ENCODE measurements around the gene DMRTA1.
"Not testable (repeated sequence)": the region's sequence is repeated elsewhere in the genome, so short reads cannot be mapped to it uniquely, and the experiment has no call there.

Gene DMRTA1, protein sequence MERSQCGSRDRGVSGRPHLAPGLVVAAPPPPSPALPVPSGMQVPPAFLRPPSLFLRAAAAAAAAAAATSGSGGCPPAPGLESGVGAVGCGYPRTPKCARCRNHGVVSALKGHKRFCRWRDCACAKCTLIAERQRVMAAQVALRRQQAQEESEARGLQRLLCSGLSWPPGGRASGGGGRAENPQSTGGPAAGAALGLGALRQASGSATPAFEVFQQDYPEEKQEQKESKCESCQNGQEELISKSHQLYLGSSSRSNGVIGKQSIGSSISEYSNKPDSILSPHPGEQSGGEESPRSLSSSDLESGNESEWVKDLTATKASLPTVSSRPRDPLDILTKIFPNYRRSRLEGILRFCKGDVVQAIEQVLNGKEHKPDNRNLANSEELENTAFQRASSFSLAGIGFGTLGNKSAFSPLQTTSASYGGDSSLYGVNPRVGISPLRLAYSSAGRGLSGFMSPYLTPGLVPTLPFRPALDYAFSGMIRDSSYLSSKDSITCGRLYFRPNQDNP

DNA sequence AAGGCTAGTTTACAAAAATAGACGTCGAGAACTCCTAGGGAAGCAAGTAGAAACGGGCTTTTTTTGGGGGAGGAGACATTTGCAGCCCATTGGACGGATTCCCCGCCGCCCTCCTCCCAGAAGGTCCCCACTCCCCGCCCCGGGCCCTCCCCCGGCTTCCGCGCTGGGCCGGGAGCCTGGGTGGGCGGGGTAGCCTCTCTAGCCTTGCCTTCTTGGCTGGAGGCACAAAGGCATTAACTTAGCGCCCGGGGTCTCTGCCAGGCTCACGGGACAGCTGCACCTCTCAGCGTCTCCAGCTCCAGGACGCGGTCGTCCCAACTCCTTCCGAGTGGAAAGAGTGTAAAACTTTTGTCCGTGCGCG lies at the start of gene DMRTA1:
DMRTA1 (plus strand) TSS at position 236 of the 361 bp plus-strand sequence. CDS start 242 bp downstream, outside the sequence.
- CTCF ChIA-PET = interaction anchor here (0.7 to 1.5 kb wide), 2 partner anchors 23 to 463 kb away, joined by 3 read pairs; no protein-coding TSS in a partner anchor
- Mint-ChIP-seq H3K27ac (no peak within 1 kb of the TSS), H3K36me3 (no peaks in the 10 kb centered on the region), H3K9me3 (peaks cover 1% of the 10 kb centered on the region), H3K4me3 (peak within 1 kb of the TSS; percentile 23), H3K4me1 (peaks cover 4% of the 10 kb centered on the region), H3K27me3 (peaks cover 37% of the 10 kb centered on the region)
- DNase-seq = no peak

DNA sequence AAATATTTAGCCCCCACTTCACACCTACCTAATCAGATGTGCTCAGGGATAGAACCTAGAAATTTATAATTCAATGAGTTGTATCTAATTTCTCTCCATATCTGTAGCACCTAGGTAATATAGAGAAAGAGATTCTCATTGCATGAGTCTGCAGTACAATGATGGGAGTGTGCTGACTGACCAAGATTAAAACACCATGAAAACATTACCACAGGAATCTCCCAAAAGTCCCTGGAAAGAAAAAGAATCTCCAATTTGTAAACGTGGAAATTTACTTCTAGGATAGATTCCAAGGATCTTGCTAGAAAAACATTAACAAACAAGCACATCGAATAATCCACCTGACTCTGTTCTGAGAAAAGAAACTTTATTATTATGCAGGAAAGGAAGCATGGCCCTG lies 45.0 kb upstream of the DMRTA1 start:
- Mint-ChIP-seq H3K27me3 (peaks cover 10% of the 10 kb centered on the region), H3K27ac (no peak overlapping the region), H3K4me3 (no peak overlapping the region), H3K4me1 (no peaks in the 10 kb centered on the region), H3K9me3 (no peaks in the 10 kb centered on the region), H3K36me3 (no peaks in the 10 kb centered on the region)
- CTCF ChIA-PET = no interaction called here
- no peak for DNase-seq

DNA sequence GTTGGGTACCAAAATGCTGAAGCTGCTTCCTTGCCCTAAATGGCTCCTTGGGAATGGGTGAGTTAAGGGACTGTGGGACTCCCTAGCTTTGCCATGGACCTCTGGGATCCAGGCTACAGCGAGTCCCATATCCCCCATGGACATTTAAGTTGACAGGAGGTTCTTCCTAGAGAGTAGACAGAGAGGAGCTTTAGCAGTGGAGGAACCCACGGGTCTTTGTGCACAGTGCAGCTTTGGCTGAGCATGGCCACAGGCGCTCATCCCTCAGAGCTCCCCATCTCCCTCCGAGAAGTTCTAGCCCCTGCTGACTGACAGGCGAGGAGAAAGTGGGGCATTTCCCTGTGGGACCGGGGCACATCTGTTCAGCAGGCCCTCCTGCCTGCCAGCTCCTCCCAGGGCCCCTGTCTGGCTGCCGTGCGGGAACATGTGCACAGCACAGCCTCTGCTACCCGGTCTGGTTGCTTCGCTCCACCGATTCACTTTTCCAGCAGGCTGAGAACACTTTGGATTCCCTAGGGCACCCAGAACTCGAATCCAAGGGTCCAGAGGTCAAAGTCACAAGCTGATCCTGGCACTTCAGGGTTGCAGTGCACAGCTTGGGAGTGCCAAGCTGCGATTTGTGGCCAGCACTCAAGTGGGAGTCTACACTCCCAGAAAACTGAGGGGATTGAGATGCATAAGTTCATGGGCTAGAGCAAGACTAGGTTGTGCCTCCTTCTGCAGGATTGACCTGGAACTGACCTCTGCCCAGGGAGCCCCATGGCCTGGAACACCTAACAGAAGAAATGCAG lies 40.6 kb upstream of the DMRTA1 start:
- Mint-ChIP-seq H3K4me1 (no peaks in the 10 kb centered on the region), H3K9me3 (no peaks in the 10 kb centered on the region), H3K4me3 (no peak overlapping the region), H3K27ac (no peak overlapping the region), H3K36me3 (no peaks in the 10 kb centered on the region), H3K27me3 (peaks cover 8% of the 10 kb centered on the region)
- no peak for DNase-seq
- CTCF ChIA-PET = no interaction called here

DNA sequence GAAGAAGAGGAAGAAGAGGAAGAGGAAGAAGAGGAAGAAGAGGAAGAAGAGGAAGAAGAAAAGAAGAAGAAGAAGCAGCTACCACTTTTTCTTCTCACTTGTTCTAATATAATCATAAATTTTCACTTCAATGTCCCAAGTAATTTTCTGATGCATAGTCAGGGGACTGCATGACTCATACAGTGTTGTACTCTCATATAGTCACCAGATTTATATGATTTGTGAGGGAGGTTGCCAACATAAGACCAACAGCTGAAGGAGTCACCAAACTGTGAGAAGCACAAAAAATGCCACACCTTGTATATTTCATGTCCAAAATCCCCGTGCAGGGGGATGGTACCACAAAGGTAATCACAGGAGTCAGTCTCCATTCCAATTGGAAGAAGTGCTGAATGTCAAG lies 32.7 kb upstream of the DMRTA1 start:
- CTCF ChIA-PET = no interaction called here
- no peaks in the 10 kb centered on the region for H3K4me1 Mint-ChIP-seq

DNA sequence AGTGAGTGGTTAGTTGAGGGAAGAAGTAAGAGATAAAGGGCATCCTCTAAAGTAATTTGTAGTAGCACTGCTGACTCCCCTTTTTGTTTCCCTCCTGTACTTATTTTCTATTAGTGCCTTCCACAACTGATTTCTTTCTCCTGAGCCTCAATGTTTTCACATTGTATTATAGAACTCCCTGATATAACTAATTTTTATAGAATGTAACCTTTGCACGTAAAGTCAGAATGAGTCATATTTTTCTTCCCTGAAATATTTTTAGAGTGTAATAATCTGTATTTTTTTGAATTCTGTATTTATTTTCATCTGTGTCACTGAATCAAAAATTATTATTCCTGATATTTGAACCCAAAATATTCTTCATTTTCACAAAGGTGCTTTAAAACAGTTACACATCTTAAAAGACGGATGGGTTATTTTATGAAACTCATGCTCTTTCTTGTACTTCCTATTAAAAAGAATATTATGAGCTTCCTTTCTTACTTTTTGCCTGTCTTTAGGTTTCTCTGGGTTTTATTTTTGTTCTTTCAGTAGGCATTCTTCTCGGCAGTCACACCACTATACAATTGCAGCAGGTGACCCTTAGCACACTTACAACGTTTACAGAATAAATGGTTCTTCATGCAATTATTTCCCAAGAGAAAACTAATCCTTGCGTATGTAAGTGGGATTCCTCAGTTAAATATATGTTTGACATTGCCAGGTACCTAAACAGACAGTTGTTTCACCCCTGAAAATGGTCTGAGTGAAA lies 30.5 kb upstream of the DMRTA1 start:
- no peak for DNase-seq
- no peak overlapping the region for H3K4me3 Mint-ChIP-seq
- no peak overlapping the region for H3K27ac Mint-ChIP-seq
- H3K4me1 Mint-ChIP-seq = no peaks in the 10 kb centered on the region
- H3K36me3 Mint-ChIP-seq = no peaks in the 10 kb centered on the region
- CTCF ChIA-PET = no interaction called here
- H3K27me3 Mint-ChIP-seq = no peaks in the 10 kb centered on the region
- no peaks in the 10 kb centered on the region for H3K9me3 Mint-ChIP-seq

More for the DNA sequence above, 32.7 kb upstream of the DMRTA1 start:
- no peak overlapping the region for H3K27ac Mint-ChIP-seq
- no peak for DNase-seq
- H3K9me3 Mint-ChIP-seq = no peaks in the 10 kb centered on the region
- no peaks in the 10 kb centered on the region for H3K27me3 Mint-ChIP-seq
- no peaks in the 10 kb centered on the region for H3K36me3 Mint-ChIP-seq
- no peak overlapping the region for H3K4me3 Mint-ChIP-seq

DNA sequence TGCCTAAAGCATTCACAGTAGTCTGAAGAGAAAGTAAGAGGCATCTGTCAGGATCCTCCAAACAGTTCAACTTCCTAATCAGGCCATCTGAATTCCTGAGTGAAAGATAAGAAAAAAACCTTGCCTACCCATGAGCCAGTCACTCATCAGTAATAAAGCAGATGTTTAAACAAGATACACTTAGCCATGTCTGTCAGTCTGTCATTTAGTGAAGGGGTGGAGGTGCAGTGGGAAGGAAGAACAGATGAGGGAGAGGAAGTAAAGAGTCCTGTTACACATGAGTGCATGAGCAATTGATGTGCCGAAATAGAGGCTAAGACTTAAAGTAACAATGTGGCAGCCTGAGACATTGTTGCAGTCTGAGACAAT lies 29.9 kb upstream of the DMRTA1 start:
- no peak for DNase-seq
- Mint-ChIP-seq H3K27ac (no peak overlapping the region), H3K4me1 (no peaks in the 10 kb centered on the region), H3K9me3 (no peaks in the 10 kb centered on the region), H3K4me3 (no peak overlapping the region), H3K27me3 (no peaks in the 10 kb centered on the region), H3K36me3 (no peaks in the 10 kb centered on the region)
- CTCF ChIA-PET = no interaction called here

DNA sequence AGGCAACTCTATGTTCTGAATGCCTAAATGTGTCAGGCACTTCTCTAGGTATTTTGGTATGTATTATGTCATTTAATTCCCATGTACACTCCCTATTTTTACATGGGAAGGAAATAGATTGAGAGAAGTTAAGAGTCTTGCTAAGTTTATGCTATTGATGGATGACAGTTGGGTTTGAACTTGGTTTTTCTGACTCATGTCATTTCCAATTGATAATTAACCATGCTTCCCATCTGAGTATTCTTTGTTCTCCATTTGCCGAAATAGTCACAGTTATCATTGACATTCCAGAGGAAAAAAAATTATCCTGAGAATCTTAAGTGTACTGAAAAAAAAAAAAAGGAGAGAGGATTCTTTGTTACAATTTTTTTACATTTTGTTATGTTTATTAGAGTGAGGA lies 23.1 kb upstream of the DMRTA1 start:
- DNase-seq = no peak
- CTCF ChIA-PET = no interaction called here
- Mint-ChIP-seq H3K4me3 (no peak overlapping the region), H3K36me3 (no peaks in the 10 kb centered on the region), H3K9me3 (no peaks in the 10 kb centered on the region), H3K4me1 (no peaks in the 10 kb centered on the region), H3K27me3 (no peaks in the 10 kb centered on the region), H3K27ac (no peak overlapping the region)

DNA sequence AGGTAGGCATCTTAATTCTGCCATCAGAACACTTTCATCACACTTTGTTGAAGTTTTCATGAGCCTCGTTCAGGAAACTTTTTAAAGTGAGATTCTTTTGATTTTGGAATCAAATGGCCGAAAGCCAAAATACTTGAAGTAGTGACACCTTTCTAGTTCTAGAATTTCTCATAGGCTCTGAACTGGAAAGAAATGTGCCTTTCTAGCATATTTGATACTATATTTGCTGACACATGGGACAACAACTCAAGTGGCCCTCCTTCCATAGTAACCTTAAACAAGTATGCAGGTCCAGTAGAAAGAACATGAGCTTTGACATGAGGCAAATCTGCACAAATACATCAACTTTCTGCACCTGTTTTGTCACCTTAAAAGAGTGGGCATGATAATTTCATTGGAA lies 22.0 kb upstream of the DMRTA1 start:
- Mint-ChIP-seq H3K4me3 (no peak overlapping the region), H3K27me3 (no peaks in the 10 kb centered on the region), H3K36me3 (no peaks in the 10 kb centered on the region), H3K4me1 (no peaks in the 10 kb centered on the region), H3K27ac (no peak overlapping the region), H3K9me3 (no peaks in the 10 kb centered on the region)
- DNase-seq = no peak
- CTCF ChIA-PET = no interaction called here

DNA sequence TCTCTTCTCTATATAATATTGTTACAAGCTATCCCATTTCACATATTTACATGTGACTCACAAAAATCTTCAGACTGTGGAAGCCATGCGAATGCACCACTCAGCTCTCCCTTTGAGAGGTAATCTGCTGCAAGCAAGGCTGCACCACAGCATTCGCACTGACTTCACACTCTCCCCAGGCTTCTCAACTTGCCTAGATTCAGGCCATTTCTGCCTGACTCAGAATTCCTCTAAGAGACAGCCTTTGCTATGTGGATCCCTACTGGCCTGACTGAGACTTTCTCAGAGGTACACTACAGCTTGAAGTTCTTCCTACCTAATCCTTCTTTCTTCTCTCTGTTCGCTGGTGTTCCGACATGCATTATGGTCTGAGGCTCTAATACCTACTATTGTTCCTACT lies 21.1 kb upstream of the DMRTA1 start:
- no peaks in the 10 kb centered on the region for H3K9me3 Mint-ChIP-seq
- H3K27me3 Mint-ChIP-seq = no peaks in the 10 kb centered on the region
- H3K4me1 Mint-ChIP-seq = no peaks in the 10 kb centered on the region
- CTCF ChIA-PET = no interaction called here
- no peak for DNase-seq
- no peaks in the 10 kb centered on the region for H3K36me3 Mint-ChIP-seq
- H3K4me3 Mint-ChIP-seq = no peak overlapping the region
- H3K27ac Mint-ChIP-seq = no peak overlapping the region

DNA sequence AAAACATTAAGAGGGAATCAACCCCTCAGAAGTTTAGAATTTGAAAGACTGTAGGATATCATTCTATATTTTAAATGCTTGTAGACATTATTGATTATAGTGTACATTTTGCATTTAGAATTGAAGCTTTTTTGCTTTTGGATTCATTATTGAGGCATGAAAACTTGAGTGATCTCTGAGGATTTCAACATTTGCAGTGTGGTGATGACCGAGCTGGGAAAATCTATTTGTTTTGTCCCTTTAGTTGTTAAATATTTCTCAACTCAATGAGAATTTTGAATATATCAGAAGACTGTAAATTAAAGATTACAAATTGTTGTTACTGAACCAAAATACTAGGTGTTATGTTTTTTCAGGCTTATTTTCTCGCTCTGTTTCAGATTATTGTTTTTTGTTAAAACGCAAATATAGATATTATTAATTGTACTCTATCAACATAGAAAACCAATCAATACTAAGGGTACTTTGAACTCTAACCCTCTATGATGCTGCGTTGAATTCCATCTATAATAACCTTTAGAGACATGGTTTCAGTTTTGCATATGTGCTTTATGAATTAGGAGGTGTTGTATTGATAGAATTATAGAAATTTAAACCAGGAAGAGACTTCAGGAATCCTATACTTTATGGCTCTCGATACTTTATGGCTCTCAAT lies 19.3 kb upstream of the DMRTA1 start:
- no peak overlapping the region for H3K27ac Mint-ChIP-seq
- H3K36me3 Mint-ChIP-seq = no peaks in the 10 kb centered on the region
- CTCF ChIA-PET = no interaction called here

DNA sequence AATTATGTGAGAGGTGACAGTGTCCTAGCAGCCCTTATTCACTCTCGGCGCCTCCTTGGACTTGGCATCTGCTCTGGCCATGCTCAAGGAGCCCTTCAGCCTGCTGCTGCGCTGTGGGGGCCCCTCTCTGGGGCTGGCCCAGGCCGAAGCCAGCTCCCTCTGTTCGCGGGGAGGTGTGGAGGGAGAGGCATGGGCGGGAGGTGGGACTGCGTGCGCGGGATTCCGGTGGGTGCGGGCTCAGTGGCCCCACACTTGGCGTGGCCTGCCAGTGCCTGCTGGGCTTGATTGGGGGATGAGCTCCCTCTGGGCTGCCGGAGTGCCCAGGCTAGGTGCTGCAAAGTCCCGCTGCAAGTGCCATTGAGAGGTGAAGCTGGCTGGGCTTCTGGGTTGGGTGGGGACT lies 12.9 kb upstream of the DMRTA1 start:
- CTCF ChIA-PET = interaction anchor here (0.8 kb wide), 1 partner anchor 981 kb away, joined by 3 read pairs; no protein-coding TSS in a partner anchor
- no peaks in the 10 kb centered on the region for H3K9me3 Mint-ChIP-seq
- no peak overlapping the region for H3K27ac Mint-ChIP-seq
- no peaks in the 10 kb centered on the region for H3K27me3 Mint-ChIP-seq
- DNase-seq = no peak
- H3K4me1 Mint-ChIP-seq = no peaks in the 10 kb centered on the region
- H3K36me3 Mint-ChIP-seq = no peaks in the 10 kb centered on the region
- H3K4me3 Mint-ChIP-seq = no peak overlapping the region

More for the DNA sequence above, 19.3 kb upstream of the DMRTA1 start:
- no peak for DNase-seq
- H3K9me3 Mint-ChIP-seq = no peaks in the 10 kb centered on the region
- H3K4me3 Mint-ChIP-seq = no peak overlapping the region
- no peaks in the 10 kb centered on the region for H3K27me3 Mint-ChIP-seq
- no peaks in the 10 kb centered on the region for H3K4me1 Mint-ChIP-seq

DNA sequence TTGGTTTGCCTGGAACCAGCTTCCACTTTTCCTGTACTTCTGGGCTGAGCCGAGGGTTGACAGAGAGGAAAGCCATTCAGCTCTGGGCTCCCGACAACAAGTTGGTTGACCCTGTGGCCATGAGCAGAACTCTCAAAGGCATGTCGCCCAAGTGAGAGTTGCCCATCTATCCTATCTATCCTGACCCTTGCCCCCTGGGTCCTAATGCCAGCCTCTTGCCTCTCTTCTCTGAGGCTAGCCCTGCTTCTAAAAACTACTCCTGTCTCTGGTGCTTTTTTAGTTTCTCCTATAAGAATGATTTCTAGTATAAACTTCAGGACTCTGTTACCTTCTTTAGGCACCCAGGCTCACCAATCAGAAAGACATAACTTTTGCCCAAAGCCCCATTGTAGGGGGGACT lies 11.4 kb upstream of the DMRTA1 start:
- CTCF ChIA-PET, H3K36me3 Mint-ChIP-seq, H3K27ac Mint-ChIP-seq, H3K4me3 Mint-ChIP-seq, H3K27me3 Mint-ChIP-seq, H3K9me3 Mint-ChIP-seq, H3K4me1 Mint-ChIP-seq, DNase-seq: not testable (repeated sequence)

DNA sequence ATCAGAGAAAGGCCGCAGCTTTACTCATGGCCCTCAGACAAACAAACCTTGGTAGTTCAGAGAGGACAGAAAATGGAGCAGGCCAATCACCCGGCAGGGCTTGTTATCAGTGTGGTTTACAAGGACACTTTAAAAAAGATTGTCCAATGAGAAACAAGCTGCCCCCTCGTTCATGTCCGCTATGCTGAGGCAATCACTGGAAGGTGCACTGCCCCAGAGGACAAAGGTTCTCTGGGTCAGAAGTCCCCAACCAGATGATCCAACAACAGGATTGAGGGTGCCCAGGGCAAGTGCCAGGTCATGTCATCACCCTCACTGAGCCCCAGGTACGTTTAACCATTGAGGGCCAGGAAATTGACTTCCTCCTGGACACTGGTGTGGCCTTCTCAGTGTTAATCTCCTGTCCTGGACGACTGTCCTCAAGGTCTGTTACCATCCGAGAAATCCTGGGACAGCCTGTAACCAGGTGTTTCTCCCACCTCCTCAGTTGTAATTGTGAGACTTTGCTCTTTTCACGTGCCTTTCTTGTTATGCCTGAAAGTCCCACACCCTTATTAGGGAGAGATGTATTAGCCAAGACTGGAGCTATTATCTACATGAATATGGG lies 9.1 kb upstream of the DMRTA1 start:
- H3K4me1 Mint-ChIP-seq, H3K27me3 Mint-ChIP-seq, DNase-seq, CTCF ChIA-PET, H3K9me3 Mint-ChIP-seq, H3K4me3 Mint-ChIP-seq, H3K36me3 Mint-ChIP-seq, H3K27ac Mint-ChIP-seq: not testable (repeated sequence)

DNA sequence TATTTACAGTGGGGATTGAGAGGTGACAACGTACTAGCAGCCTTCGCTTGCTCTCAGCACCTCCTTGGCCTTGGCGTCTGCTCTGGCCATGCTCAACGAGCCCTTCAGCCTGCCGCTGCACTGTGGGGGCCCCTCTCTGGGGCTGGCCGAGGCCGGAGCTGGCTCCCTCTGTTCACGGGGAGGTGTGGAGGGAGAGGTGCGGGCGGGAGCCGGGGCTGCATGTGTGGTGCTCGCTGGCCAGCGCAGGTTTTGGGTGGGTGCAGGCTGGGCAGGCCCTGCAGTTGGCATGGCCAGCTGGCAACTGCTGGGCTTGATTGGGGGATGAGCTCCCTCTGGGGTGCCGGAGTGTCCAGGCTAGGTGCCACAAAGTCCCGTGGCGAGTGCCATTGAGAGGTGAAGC lies 5.8 kb upstream of the DMRTA1 start:
- DNase-seq = no peak
- Mint-ChIP-seq H3K27ac (no peak overlapping the region), H3K27me3 (peaks cover 7% of the 10 kb centered on the region), H3K9me3 (peaks cover 3% of the 10 kb centered on the region), H3K4me1 (no peaks in the 10 kb centered on the region), H3K4me3 (no peak overlapping the region), H3K36me3 (no peaks in the 10 kb centered on the region)
- CTCF ChIA-PET = no interaction called here

Data from activated naive CD4-positive, alpha-beta T cell treated with anti-CD3 and anti-CD28 coated beads, Interleukin-2, amount 10 ng/mL, durations not matched to agents 7 days and 5 days (primary cell).